Colonic mucosa (tissue), 4 donors: ENCODE measurements around the gene TTLL3. TPM values are rescaled to one million over a fixed set of nuclear protein-coding genes. Genes with fewer than 3 reads are reported as not detected.

Experiments
- DNase-seq: peaks from one replicate; pipeline ENCODE4 v3.0.0-alpha.2; 2020
- H3K27ac ChIP-seq: fragments of 200-600 bp; one replicate; pipeline ENCODE4 v1.8.0; 2021
- H3K27me3 ChIP-seq: fragments of 200-600 bp; one replicate; pipeline ENCODE4 v1.8.0; 2021
- H3K36me3 ChIP-seq: fragments of 200-600 bp; one replicate; pipeline ENCODE4 v1.8.0; 2021
- H3K4me1 ChIP-seq: fragments of 200-600 bp; one replicate; pipeline ENCODE4 v1.8.0; 2021; ENCODE audit warnings: mild to moderate bottlenecking
- H3K4me3 ChIP-seq: fragments of 200-600 bp; one replicate; pipeline ENCODE4 v1.8.0; 2021
- H3K9ac ChIP-seq, 2 donors: one replicate each; pipeline ENCODE4 v1.7.0; 2013; ENCODE audit warnings: control low read depth in 2 of 2, low read depth in 2 of 2, low read length in 2 of 2
- H3K9me3 ChIP-seq: fragments of 200-600 bp; one replicate; pipeline ENCODE4 v1.8.0; 2021
- CTCF ChIP-seq: fragments of 200-600 bp; IDR thresholded peaks from one replicate; pipeline ENCODE4 v1.8.0; 2022; ENCODE audit warnings: antibody characterized with exemption, mild to moderate bottlenecking
- intact Hi-C: fragments of 100-400 bp; cut with DNase I; formaldehyde crosslinking; loops from one replicate; pipeline ENCODE4 v1.14.1; 2022
- total RNA-seq, 2 donors: library from RNA; stranded (reverse); fragmentation: NEBNext Ultra II Directional in 1 of 2; extraction: Animal tissue kit (Norgen Biotek cat#: 25700) in 1 of 2; gene quantifications; one replicate each; pipeline ENCODE4 v1.2.1, GENCODE V29; 2021
- donor health status: healthy.
- donor health status: DM: no; HTN: no; CAD: no.
- donor health status: DM: no; HTN: no; CAD: no.

TTLL3 gene
- total RNA-seq, 2 donors from 2014 or later = 25.0 to 28.7 TPM

DNA sequence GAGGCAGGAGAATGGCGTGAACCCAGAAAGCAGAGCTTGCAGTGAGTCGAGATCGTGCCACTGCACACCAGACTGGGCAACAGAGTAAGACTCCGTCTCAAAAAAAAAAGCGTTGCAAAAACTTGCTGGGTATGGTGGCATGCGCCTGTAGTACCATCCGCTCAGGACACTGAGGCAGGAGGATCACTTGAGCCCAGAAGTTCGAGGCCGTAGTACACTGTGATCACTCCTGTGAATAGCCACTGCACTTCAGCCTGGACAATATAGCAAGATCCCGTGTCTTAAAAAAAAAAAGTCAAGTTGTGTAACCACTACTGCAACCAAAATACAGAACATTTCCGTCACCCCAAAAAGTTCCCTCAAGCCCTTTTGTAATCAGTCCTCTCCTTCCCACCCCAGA is 15.7 kb upstream of the TTLL3 start:
- Histone ChIP-seq H3K4me3 (no peak overlapping the region), H3K9me3 (no peaks in the 10 kb centered on the region), H3K27me3 (no peaks in the 10 kb centered on the region), H3K9ac (no peak overlapping the region), H3K36me3 (peaks cover 8% of the 10 kb centered on the region), H3K4me1 (peaks cover 4% of the 10 kb centered on the region), H3K27ac (no peak overlapping the region)
- DNase-seq = no peak
- no peak for TF ChIP-seq CTCF
- intact Hi-C loops = loop anchor here (5.0 kb wide), 1 partner anchor 47 kb away; the partner anchor contains the start of gene OGG1

GRCh38 chr3:9795207-9795606 is 14.9 kb upstream of the TTLL3 start:
- Histone ChIP-seq H3K4me3 (no peak overlapping the region), H3K4me1 (peaks cover 4% of the 10 kb centered on the region), H3K27ac (no peak overlapping the region), H3K36me3 (peaks cover 14% of the 10 kb centered on the region), H3K9me3 (no peaks in the 10 kb centered on the region), H3K27me3 (no peaks in the 10 kb centered on the region), H3K9ac (peak overlapping the region in 1 of 2 donors; percentile 19)
- TF ChIP-seq CTCF = no peak
- DNase-seq = no peak
- intact Hi-C loops = no loop called here

GRCh38 chr3:9797196-9797945 is 12.7 kb upstream of the TTLL3 start:
- no peak overlapping the region for H3K4me3 ChIP-seq
- H3K4me1 ChIP-seq = peaks cover 4% of the 10 kb centered on the region
- no peaks in the 10 kb centered on the region for H3K9me3 ChIP-seq
- H3K27me3 ChIP-seq = no peaks in the 10 kb centered on the region
- intact Hi-C loops = no loop called here
- TF ChIP-seq CTCF = no peak
- DNase-seq = no peak
- H3K36me3 ChIP-seq = peaks cover 29% of the 10 kb centered on the region
- no peak overlapping the region for H3K9ac ChIP-seq
- no peak overlapping the region for H3K27ac ChIP-seq

GRCh38 chr3:9800529-9800928 is 9.5 kb upstream of the TTLL3 start:
- intact Hi-C loops = no loop called here
- Histone ChIP-seq H3K9ac (no peak overlapping the region), H3K27me3 (no peaks in the 10 kb centered on the region), H3K36me3 (peaks cover 52% of the 10 kb centered on the region), H3K4me3 (no peak overlapping the region), H3K27ac (no peak overlapping the region), H3K4me1 (peaks cover 4% of the 10 kb centered on the region), H3K9me3 (no peaks in the 10 kb centered on the region)
- no peak for TF ChIP-seq CTCF
- DNase-seq = no peak

DNA sequence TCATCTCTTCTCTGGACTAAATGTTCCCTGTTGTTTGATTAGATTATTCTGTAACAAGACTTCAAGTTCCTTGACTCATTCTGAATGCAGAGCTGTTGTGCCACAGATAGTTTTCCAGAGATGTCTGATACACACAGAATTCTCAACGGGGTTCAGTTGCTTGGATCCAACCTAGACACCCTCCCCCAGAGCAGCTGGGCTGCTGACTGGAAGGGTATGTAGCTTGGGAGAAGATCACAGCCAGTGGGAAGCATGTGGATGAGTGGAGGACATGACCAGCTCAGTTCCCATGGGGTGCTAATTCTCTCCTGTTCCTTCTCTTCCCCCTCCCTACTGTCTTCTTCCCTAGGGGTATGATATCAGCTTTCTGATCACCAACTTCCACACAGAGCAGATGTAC is 6.6 kb upstream of the TTLL3 start:
- no peaks in the 10 kb centered on the region for H3K9me3 ChIP-seq
- TF ChIP-seq CTCF = no peak
- H3K9ac ChIP-seq = no peak overlapping the region
- intact Hi-C loops = no loop called here
- H3K27ac ChIP-seq = no peak overlapping the region
- H3K4me3 ChIP-seq = no peak overlapping the region
- H3K4me1 ChIP-seq = no peaks in the 10 kb centered on the region
- no peak for DNase-seq
- no peaks in the 10 kb centered on the region for H3K27me3 ChIP-seq
- peaks cover 48% of the 10 kb centered on the region for H3K36me3 ChIP-seq
